ENCODE data around the gene LRRC17.

LRRC17 gene

GRCh38 chr7:102935450-102936115, 22.8 kb downstream of the LRRC17 start:
- Histone ChIP-seq H3K4me3 (ENCODE audit: low read depth, low read length) (no peak overlapping the region), H3K79me2 (no peaks in the 10 kb centered on the region), H3K27ac (no peak overlapping the region), H3K36me3 (ENCODE audit: control insufficient read depth, insufficient read depth, low read length) (no peaks in the 10 kb centered on the region), H3K27me3 (ENCODE audit: control insufficient read depth, insufficient read depth, low read length) (no peaks in the 10 kb centered on the region), H3K9me3 (ENCODE audit: control insufficient read depth, low read length) (no peaks in the 10 kb centered on the region), H3K4me1 (no peaks in the 10 kb centered on the region), H3K9ac (no peak overlapping the region), H2AFZ (no peak overlapping the region), H3K4me2 (ENCODE audit: low read length) (no peak overlapping the region)
- TF ChIP-seq, protein P1, sequence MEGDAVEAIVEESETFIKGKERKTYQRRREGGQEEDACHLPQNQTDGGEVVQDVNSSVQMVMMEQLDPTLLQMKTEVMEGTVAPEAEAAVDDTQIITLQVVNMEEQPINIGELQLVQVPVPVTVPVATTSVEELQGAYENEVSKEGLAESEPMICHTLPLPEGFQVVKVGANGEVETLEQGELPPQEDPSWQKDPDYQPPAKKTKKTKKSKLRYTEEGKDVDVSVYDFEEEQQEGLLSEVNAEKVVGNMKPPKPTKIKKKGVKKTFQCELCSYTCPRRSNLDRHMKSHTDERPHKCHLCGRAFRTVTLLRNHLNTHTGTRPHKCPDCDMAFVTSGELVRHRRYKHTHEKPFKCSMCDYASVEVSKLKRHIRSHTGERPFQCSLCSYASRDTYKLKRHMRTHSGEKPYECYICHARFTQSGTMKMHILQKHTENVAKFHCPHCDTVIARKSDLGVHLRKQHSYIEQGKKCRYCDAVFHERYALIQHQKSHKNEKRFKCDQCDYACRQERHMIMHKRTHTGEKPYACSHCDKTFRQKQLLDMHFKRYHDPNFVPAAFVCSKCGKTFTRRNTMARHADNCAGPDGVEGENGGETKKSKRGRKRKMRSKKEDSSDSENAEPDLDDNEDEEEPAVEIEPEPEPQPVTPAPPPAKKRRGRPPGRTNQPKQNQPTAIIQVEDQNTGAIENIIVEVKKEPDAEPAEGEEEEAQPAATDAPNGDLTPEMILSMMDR (IDR thresholded peaks at IDR 0.05) = no peak

DNA sequence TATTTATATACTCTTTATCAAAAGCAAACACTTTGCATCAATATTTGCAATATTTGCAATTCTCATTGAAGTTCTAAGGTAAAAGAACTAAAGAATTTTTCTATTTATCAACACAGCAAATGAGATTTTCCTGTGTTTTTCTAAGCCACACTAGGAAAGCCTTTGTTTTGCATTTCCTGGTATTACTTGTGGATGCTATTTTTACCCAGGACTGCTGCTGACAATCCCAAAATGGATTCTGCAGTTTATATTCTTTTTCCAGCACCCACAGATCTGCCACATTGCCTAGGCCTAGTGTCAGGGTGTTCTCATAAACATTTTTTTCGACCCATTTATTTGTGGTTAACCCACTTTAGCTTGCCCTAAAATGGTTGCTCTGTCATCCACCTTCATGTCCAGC, 25.9 kb downstream of the LRRC17 start:
- Histone ChIP-seq H3K4me3 (ENCODE audit: low read depth, low read length) (no peak overlapping the region), H3K27ac (peak overlapping the region; percentile 44), H2AFZ (no peak overlapping the region), H3K27me3 (ENCODE audit: control insufficient read depth, insufficient read depth, low read length) (no peaks in the 10 kb centered on the region), H3K9me3 (ENCODE audit: control insufficient read depth, low read length) (no peaks in the 10 kb centered on the region), H3K9ac (no peak overlapping the region), H3K79me2 (no peaks in the 10 kb centered on the region), H3K4me2 (ENCODE audit: low read length) (no peak overlapping the region), H3K36me3 (ENCODE audit: control insufficient read depth, insufficient read depth, low read length) (no peaks in the 10 kb centered on the region), H3K4me1 (no peaks in the 10 kb centered on the region)
- TF ChIP-seq, protein P1 (IDR thresholded peaks at IDR 0.05) = no peak

GRCh38 chr7:102942181-102942866, 29.5 kb downstream of the LRRC17 start:
- Histone ChIP-seq H3K4me3 (ENCODE audit: low read depth, low read length) (no peak overlapping the region), H2AFZ (no peak overlapping the region), H3K9me3 (ENCODE audit: control insufficient read depth, low read length) (no peaks in the 10 kb centered on the region), H3K79me2 (no peaks in the 10 kb centered on the region), H3K27ac (no peak overlapping the region), H3K4me2 (ENCODE audit: low read length) (no peak overlapping the region), H3K9ac (no peak overlapping the region), H3K27me3 (ENCODE audit: control insufficient read depth, insufficient read depth, low read length) (no peaks in the 10 kb centered on the region), H3K4me1 (no peaks in the 10 kb centered on the region), H3K36me3 (ENCODE audit: control insufficient read depth, insufficient read depth, low read length) (no peaks in the 10 kb centered on the region)
- TF ChIP-seq, protein P1 (IDR thresholded peaks at IDR 0.05) = no peak

DNA sequence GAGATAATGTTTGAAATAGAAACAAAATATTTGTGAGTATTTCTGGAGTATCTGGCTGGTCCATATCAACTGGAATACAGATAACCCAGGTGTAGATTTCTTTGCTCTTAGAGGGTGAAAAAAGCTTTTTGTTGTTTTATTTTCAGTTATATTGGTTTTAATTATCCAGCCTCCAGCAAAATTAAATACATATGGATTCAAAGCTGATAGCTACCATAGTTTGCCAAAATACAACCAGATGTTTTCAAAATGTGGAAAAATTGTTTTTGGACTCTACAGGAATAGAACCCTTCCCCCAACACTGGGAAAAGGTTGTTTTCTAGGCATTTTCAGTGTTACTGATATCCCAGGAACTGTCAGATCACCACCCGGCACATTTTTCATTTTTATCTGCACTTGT, 30.1 kb downstream of the LRRC17 start:
- no peak overlapping the region for H3K4me3 ChIP-seq (ENCODE audit: low read depth, low read length)
- no peaks in the 10 kb centered on the region for H3K79me2 ChIP-seq
- no peak overlapping the region for H3K4me2 ChIP-seq (ENCODE audit: low read length)
- H3K36me3 ChIP-seq (ENCODE audit: control insufficient read depth, insufficient read depth, low read length) = no peaks in the 10 kb centered on the region
- no peak overlapping the region for H3K27ac ChIP-seq
- no peaks in the 10 kb centered on the region for H3K9me3 ChIP-seq (ENCODE audit: control insufficient read depth, low read length)
- TF ChIP-seq, protein P1 (IDR thresholded peaks at IDR 0.05) = no peak
- no peaks in the 10 kb centered on the region for H3K4me1 ChIP-seq
- H3K27me3 ChIP-seq (ENCODE audit: control insufficient read depth, insufficient read depth, low read length) = no peaks in the 10 kb centered on the region
- no peak overlapping the region for H2AFZ ChIP-seq
- no peak overlapping the region for H3K9ac ChIP-seq
